ENCODE measurements around the gene PBLD. TPM values are rescaled to one million over a fixed set of nuclear protein-coding genes. Genes with fewer than 3 reads are reported as not detected.
A peak's percentile ranks its signal among the peaks of the same experiment; 100 is the strongest.
"Not testable (repeated sequence)": the region's sequence is repeated elsewhere in the genome, so short reads cannot be mapped to it uniquely, and the experiment has no call there.

The PBLD gene
- polyA plus RNA-seq, 2 of the 4 experiments (the other 2 are of a cell fraction) = 1.8 to 4.2 TPM

DNA sequence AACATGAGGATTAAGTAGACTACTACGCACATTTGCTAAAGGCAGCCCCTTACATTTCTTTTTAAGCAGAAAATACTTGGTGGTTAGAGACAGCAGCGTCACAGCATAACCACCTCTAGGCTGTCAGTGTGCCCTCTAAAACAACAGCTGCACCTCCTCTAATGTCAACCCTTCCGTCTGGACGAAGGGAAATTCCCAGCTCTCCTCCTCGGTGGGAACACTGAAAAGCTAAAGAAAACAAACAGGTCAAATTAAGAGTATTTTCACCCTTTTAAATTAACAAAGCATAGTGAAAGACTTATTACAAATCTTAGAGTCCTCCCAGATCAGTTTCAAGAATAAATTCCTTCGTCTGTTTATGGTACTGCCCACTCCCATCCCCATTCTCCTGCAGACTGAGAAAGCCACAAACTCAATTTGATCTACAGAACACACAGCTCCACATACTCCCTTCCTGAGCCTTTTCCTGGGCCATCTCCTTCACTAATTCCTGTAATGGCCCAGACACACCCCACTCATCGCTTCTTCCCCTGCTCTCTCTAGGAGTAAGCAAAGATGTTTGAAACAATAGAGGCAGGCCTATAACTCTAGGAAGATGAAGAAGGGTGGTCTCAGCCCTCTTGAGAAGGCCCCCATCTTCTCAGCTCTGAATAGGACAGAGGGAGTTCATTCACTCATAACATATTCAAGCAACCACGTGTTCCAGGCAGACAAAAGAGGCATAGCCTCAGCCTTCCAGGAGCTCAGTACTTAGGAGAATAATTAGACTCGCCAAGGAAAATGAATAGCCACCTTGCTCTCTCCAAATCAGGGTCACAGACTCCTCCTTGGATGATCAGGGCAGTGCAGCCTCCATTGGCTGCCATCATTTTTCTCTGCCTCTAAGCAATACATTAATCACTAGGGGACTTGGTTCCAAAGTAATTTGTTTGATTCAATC lies 48.4 kb downstream of the PBLD start:
- Histone ChIP-seq H3K4me2 (no peak overlapping the region), H3K9me3 (no peaks in the 10 kb centered on the region), H3K27ac (no peak overlapping the region), H3K4me1 (no peaks in the 10 kb centered on the region), H3K4me3 (no peak overlapping the region)
- TF ChIP-seq, protein P1, sequence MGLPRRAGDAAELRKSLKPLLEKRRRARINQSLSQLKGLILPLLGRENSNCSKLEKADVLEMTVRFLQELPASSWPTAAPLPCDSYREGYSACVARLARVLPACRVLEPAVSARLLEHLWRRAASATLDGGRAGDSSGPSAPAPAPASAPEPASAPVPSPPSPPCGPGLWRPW (IDR thresholded peaks at IDR 0.05) = no peak
- TF ChIP-seq EHF (CRISPR knock-in tag; IDR thresholded peaks at IDR 0.05) (no peak), BHLHE40 (IDR thresholded peaks at IDR 0.05; ENCODE audit: low read depth, low read length) (no peak), ESRRA (IDR thresholded peaks at IDR 0.05; ENCODE audit: borderline replicate concordance, low read length) (no peak), MAFK (IDR thresholded peaks at IDR 0.05; ENCODE audit: partially characterized antibody) (no peak), HOXB5 (CRISPR knock-in tag; IDR thresholded peaks at IDR 0.05) (no peak), RFX5 (IDR thresholded peaks at IDR 0.05) (no peak), TP53 (CRISPR knock-in tag; IDR thresholded peaks at IDR 0.05) (no peak), ZFP36 (IDR thresholded peaks at IDR 0.05; ENCODE audit: borderline replicate concordance, partially characterized antibody) (no peak), RAD21 (conservative IDR thresholded peaks at IDR 0.05 in 1 of 2, IDR thresholded peaks at IDR 0.05 in 1 of 2) (no peak), POLR2A (IDR thresholded peaks at IDR 0.05; ENCODE audit: low read length) (no peak), HDAC2 (IDR thresholded peaks at IDR 0.05) (no peak)
- ATAC-seq = no peak
- ChIA-PET POLR2A (no interaction called here), CTCF (interaction anchor here (0.6 to 6.6 kb wide), 4 partner anchors 18 to 267 kb away, joined by 3 to 44 read pairs (median 4); no protein-coding TSS in a partner anchor)
- no peak for DNase-seq (ENCODE audit: low read depth in 1 of 2, low spot score in 1 of 2)
- WGBS (ENCODE audit: missing lambda C conversion rate) = 81% methylated on average over 9 of the region's 9 CpGs
- no peak for FAIRE-seq

- 91% methylated on average over 4 of the region's 4 CpGs for WGBS (ENCODE audit: missing lambda C conversion rate)
- ATAC-seq = no peak
- DNase-seq (ENCODE audit: low read depth in 1 of 2, low spot score in 1 of 2) = no peak
- ChIA-PET CTCF (interaction anchor here (0.9 to 1.5 kb wide), 5 partner anchors 21 to 583 kb away, joined by 3 to 5 read pairs (median 4); no protein-coding TSS in a partner anchor), POLR2A (no interaction called here)
- Histone ChIP-seq H3K4me3 (no peak overlapping the region), H3K4me1 (no peaks in the 10 kb centered on the region), H3K4me2 (no peak overlapping the region), H3K27ac (no peak overlapping the region), H3K9me3 (peaks cover 18% of the 10 kb centered on the region)
- no peak for FAIRE-seq
- TF ChIP-seq MAFK (IDR thresholded peaks at IDR 0.05; ENCODE audit: partially characterized antibody) (peak; percentile 86), TP53 (CRISPR knock-in tag; IDR thresholded peaks at IDR 0.05) (no peak), ATOH8 (CRISPR knock-in tag; IDR thresholded peaks at IDR 0.05; ENCODE audit: low read depth) (no peak), JUNB (IDR thresholded peaks at IDR 0.05) (no peak), FOXS1 (CRISPR knock-in tag; IDR thresholded peaks at IDR 0.05) (no peak)
Measured at GRCh38 chr10:68280758-68281157, 52.0 kb downstream of the PBLD start.

- CTCF ChIA-PET; H3K27ac ChIP-seq; ATAC-seq; H3K4me1 ChIP-seq; H3K4me3 ChIP-seq; H3K4me2 ChIP-seq; DNase-seq (ENCODE audit: low read depth in 1 of 2, low spot score in 1 of 2); FAIRE-seq; POLR2A ChIA-PET: not testable (repeated sequence)
- 96% methylated on average over 17 of the region's 70 CpGs for WGBS (ENCODE audit: missing lambda C conversion rate)
- peaks cover 18% of the 10 kb centered on the region for H3K9me3 ChIP-seq
Measured at GRCh38 chr10:68278906-68279753, 53.6 kb downstream of the PBLD start.

GRCh38 chr10:68277814-68278213 lies 54.9 kb downstream of the PBLD start:
- DNase-seq (ENCODE audit: low read depth in 1 of 2, low spot score in 1 of 2); FAIRE-seq; H3K4me3 ChIP-seq; H3K4me1 ChIP-seq; CTCF ChIA-PET; ATAC-seq; H3K4me2 ChIP-seq; POLR2A ChIA-PET; H3K27ac ChIP-seq: not testable (repeated sequence)
- peaks cover 18% of the 10 kb centered on the region for H3K9me3 ChIP-seq
- WGBS (ENCODE audit: missing lambda C conversion rate) = 94% methylated on average over 2 of the region's 2 CpGs

All from A549 (cell line).